ENCODE measurements around the gene NLRP8. TPM values are rescaled to one million over a fixed set of nuclear protein-coding genes. Genes with fewer than 3 reads are reported as not detected.
"Not testable (repeated sequence)": the region's sequence is repeated elsewhere in the genome, so short reads cannot be mapped to it uniquely, and the experiment has no call there.

Gene NLRP8
- total RNA-seq, 1 experiment from 2014 or later = not detected

DNA sequence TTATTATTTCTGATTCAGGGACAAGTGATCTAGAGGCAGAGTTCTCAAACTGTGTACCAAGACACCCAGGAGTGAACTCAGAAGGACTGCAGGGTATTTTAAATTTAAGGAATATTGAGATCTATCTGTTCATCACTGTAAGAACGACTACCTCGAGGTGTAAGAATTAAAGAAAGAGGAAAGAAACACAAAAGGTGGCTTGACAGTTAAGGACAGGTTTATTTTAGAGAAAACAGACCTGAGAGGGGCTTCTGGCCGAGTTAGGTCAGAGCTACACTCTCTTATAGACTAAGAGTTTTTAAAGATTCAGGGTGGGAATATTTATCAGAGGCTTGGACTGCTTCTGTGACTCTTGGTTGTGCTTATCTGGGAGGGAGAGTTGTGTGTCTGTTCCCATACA is 26.4 kb downstream of the NLRP8 start:
- DNase-seq (ENCODE audit: low spot score) = no peak

DNA sequence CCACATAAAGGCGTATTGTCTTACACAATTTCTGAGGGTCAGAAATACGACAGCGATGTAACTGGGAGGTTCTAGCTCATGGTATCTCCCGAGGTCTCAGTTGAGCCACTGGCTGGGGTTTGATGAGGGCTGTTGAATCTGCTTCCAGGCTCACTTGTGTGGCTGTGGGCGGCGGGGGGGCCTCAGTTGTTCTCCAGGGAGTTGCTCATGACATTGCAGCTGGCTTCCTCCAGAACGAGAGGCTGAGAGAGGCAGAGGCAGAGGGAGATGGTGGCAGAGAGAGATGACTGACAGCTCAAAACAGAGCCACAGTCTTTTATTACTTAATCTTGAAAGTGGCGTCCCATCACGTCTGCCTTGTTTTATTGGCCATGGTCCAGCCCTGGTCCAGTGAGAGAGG is 32.8 kb downstream of the NLRP8 start:
- no peak for DNase-seq (ENCODE audit: low spot score)

DNA sequence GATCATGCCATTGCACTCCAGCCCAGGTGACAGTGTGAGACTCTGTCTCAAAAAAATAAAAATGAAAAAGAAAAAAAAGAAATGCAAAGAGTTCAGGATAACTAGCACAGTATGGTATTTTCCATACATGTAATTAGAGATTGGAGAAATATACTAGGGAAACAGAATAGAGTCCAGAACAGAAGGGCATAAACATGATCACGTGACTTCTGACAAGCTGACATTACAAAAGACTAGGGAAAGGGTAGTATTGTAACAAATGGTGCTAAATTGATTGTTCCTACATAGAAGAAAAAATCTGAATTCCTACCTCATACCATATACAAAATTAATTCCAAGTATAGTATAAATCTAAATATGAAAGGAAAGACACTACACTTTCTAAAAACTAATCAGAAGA is 37.6 kb downstream of the NLRP8 start:
- DNase-seq (ENCODE audit: low spot score) = no peak

DNA sequence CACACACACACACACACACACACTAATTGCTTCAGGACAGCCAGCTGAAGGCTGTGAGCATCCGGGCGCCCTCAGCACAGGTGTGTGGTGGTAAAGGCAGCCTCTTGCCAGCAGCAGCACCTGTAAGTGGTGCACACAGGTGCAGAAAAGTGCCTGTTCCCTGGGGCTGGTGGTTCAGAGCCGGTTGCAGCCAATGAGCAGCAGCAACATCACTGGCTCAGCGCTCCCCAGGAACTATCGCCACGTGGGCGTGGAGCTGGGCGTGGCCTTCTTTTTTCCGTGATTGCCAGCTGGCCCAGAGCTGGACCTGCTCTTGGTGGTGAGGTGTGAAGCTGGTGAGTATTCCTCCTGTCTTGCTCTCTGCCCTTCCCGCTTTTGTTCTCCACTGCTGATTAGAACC is 38.9 kb downstream of the NLRP8 start, which contains the start of gene NLRP5:
TSS of gene NLRP5 (plus strand) at position 289 of the 400 bp plus-strand sequence.
- no peak for DNase-seq (ENCODE audit: low spot score)

DNA sequence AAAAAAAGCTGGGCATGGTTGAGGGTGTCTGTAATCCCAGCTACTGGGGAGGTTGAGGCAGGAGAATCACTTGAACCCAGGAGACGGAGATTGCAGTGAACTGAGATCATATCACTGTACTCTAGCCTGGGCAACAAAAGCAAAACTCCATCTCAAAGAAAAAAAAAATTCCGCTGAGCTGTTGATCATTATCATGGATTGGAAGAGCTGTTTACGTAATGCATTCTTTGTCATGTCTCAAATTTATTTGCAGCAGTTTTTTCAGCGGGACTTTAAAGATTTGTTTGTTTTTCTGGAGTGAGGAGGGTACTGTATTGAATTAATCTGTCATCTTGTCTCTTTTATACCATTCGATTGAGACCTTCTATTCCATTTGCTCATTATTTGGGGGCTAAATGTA is 43.2 kb downstream of the NLRP8 start:
- DNase-seq (ENCODE audit: low spot score) = no peak

DNA sequence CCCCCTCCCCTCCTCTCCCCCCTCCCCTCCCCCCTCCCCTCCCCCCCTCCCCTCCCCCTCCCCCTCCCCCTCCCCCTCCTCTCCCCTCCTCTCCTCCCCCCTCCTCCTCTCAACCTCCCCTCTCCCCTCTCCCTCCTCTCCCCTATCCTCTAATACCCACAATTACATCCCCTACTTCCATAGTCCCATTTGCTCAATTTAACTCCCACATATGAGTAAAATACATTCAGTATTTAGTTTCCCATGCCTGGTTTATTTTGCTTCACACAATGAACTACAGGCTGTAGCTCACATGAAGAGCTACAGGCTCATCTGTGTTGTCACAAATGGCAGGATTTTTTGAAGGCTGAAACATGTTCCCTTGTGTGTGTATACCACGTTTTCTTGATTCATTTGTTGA is 45.9 kb downstream of the NLRP8 start:
- DNase-seq (ENCODE audit: low spot score) = no peak

DNA sequence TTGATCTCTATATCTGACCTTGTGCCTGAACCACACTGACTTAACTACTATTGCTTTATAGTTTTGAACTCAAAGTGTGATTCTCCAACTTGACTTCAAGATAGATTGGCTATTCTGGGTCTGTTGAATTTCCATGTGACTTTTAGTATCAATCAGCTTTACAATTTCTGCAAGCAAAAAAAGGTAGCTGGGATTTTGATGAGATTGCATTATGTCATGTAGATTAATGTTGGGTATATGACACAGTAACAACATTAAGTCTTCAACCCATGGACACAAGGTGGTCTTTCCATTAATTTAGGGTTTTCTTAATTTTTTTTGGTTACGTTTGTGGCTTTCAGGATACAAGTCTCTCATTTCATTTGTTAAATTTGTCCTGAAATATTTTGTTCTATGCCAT is 67.1 kb downstream of the NLRP8 start:
- no peak for DNase-seq (ENCODE audit: low spot score)

DNA sequence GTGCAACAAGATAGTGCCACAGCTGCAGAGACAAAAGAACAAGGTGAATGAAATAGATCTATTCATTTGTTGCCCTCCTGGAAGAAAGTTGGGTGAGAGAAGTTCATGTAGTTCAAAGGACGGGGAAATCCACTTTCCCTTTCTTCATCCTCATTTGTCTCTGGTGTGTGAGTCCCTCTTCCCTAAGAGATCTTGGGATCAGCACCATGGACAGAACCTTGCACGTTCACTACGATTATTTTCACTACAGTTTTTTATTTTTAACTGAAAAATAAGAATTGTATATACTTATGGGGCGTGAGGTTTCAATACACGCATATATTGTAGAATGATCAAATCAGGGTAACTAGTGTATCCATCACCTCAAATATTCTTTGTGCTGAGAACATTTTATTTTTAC is 68.1 kb downstream of the NLRP8 start:
- no peak for DNase-seq (ENCODE audit: low spot score)

DNA sequence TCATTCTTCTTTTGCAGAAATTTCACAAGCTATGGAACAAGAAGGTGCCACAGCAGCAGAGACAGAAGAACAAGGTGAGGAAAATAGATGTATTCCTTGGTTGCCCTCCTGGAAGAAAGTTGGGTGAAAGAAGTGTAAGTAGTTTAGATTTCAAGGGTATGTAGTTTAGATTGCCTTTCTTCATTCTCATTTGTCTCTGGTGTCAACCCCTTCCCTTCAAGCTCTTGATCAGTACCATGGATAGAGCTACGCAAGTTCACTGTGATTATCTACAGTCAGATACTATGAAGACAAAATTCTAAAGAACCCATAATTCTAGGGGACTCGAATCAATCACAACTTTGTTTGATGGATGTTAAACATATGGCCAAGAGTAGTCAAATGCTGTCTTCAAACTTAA is 71.7 kb downstream of the NLRP8 start:
- not testable (repeated sequence) for DNase-seq (ENCODE audit: low spot score)

DNA sequence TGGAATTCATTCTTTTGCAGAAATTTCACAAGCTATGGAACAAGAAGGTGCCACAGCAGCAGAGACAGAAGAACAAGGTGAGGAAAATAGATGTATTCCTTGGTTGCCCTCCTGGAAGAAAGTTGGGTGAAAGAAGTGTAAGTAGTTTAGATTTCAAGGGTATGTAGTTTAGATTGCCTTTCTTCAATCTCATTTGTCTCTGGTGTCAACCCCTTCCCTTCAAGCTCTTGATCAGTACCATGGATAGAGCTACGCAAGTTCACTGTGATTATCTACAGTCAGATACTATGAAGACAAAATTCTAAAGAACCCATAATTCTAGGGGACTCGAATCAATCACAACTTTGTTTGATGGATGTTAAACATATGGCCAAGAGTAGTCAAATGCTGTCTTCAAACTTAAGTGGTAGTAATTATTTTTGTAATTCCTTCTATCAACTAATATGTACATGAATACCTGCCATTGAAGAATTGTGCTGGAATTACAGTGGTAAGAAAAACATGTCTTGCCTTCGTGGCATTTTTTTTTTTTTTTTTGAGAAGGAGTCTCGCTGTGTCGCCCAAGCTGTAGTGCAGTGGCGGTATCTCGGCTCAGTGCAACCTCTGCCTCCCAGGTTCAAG is 72.8 kb downstream of the NLRP8 start:
- DNase-seq (ENCODE audit: low spot score) = not testable (repeated sequence)

DNA sequence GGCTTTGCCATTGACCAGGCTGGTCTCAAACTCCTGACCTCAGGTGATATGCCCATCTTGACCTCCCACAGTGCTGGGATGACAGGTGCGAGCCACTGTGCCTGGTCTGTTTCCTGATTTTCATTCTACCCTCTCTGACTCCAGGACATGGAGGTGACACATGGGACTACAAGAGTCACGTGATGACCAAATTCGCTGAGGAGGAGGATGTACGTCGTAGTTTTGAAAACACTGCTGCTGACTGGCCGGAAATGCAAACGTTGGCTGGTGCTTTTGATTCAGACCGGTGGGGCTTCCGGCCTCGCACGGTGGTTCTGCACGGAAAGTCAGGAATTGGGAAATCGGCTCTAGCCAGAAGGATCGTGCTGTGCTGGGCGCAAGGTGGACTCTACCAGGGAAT is 79.1 kb downstream of the NLRP8 start:
- no peak for DNase-seq (ENCODE audit: low spot score)

Other genes starting within 250 kb of the NLRP8 start
- gene NLRP9, start 209.4 kb upstream of the NLRP8 start, total RNA-seq (2014; rRNA removed; shearing (Covaris generic)) = not detected in 2 replicates
- 7.7 and 12.4 TPM in 2 replicates for gene RFPL4A, start 188.7 kb upstream of the NLRP8 start, total RNA-seq (2014; rRNA removed; shearing (Covaris generic))
- gene RFPL4AL1, start 178.7 kb upstream of the NLRP8 start, total RNA-seq (2014; rRNA removed; shearing (Covaris generic)) = 1.8 TPM in 1 of 2 replicates, not detected in the other
- 2.1 and 2.4 TPM in 2 replicates for gene NLRP11, start 115.8 kb upstream of the NLRP8 start, total RNA-seq (2014; rRNA removed; shearing (Covaris generic))
- gene NLRP4, start 111.3 kb upstream of the NLRP8 start, total RNA-seq (2014; rRNA removed; shearing (Covaris generic)) = 4.7 and 7.9 TPM in 2 replicates
- gene NLRP13, start 15.5 kb upstream of the NLRP8 start, total RNA-seq (2014; rRNA removed; shearing (Covaris generic)) = not detected in 2 replicates
- 0.12 and 1.3 TPM in 2 replicates for gene NLRP5, start 38.9 kb downstream of the NLRP8 start, total RNA-seq (2014; rRNA removed; shearing (Covaris generic))
- 8.6 and 12.4 TPM in 2 replicates for gene ZNF787, start 173.5 kb downstream of the NLRP8 start, total RNA-seq (2014; rRNA removed; shearing (Covaris generic))
- 9.4 and 13.8 TPM in 2 replicates for gene ZNF444, start 193.5 kb downstream of the NLRP8 start, total RNA-seq (2014; rRNA removed; shearing (Covaris generic))
- gene GALP, start 228.2 kb downstream of the NLRP8 start, total RNA-seq (2014; rRNA removed; shearing (Covaris generic)) = 0.35 and 0.43 TPM in 2 replicates
- 0.04 and 0.25 TPM in 2 replicates for gene ZSCAN5B, start 250.0 kb downstream of the NLRP8 start, total RNA-seq (2014; rRNA removed; shearing (Covaris generic))